C4-2B (cell line): ENCODE measurements around the gene GMDS.

Experiments used
- CTCF ChIP-seq: fragments of 450-650 bp; conservative IDR thresholded peaks from 2 replicates; pipeline ENCODE4 v1.5.1; 2017; ENCODE audit warnings: mild to moderate bottlenecking
- ZFX ChIP-seq: fragments of 450-650 bp; IDR thresholded peaks from 2 replicates; pipeline ENCODE4 v1.6.1; 2017

- no peak for TF ChIP-seq CTCF
- no peak for TF ChIP-seq ZFX
Measured at GRCh38 chr6:1579096-1579495, 666.3 kb downstream of the GMDS start.
